GM12872 (cell line): Measurements from ENCODE around the gene AIF1L.

ENCODE experiments used
- TF ChIP-seq, protein P1 (sequence below): IDR thresholded peaks from 3 replicates; pipeline ENCODE4 v1.5.1; 2011; ENCODE audit warnings: low read depth, mild to moderate bottlenecking, low read length, moderate library complexity; ENCODE audit not compliant: insufficient read depth

AIF1L gene

DNA sequence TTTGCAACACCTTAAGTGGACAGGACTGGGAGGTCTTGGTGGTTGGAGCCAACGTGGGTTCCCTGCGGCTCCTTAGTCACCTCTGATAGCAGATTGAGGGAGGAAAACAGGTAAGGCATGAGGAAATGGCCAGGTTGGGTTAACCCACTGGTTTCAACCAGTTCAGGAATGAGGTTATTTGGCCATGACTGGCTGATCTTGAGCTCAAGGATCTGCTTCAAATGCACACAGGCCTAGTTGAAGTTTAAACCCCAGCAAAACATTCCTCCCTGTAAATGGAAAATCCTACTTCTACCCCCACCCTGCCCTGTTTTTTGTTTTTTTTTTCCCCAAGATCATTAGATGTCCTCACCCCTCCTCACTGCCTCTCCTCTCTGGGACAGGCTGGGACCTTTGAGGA is 25.8 kb downstream of the AIF1L start:
- TF ChIP-seq, protein P1, sequence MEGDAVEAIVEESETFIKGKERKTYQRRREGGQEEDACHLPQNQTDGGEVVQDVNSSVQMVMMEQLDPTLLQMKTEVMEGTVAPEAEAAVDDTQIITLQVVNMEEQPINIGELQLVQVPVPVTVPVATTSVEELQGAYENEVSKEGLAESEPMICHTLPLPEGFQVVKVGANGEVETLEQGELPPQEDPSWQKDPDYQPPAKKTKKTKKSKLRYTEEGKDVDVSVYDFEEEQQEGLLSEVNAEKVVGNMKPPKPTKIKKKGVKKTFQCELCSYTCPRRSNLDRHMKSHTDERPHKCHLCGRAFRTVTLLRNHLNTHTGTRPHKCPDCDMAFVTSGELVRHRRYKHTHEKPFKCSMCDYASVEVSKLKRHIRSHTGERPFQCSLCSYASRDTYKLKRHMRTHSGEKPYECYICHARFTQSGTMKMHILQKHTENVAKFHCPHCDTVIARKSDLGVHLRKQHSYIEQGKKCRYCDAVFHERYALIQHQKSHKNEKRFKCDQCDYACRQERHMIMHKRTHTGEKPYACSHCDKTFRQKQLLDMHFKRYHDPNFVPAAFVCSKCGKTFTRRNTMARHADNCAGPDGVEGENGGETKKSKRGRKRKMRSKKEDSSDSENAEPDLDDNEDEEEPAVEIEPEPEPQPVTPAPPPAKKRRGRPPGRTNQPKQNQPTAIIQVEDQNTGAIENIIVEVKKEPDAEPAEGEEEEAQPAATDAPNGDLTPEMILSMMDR, result no peak

DNA sequence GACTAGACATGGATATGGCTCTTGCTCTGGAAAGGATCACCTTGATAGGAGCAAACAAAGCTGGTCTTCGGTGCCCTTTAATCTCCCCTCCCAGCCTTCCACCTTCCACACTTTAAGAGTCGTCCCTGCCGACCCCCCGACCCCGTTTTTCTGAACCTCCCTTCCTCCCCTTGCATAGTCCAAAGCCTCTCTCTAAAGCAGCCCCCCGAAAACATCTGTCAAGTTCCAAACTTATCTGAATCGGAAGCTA is 28.6 kb downstream of the AIF1L start:
- TF ChIP-seq, protein P1, result no peak

- TF ChIP-seq, protein P1, result no peak
Observed at GRCh38 chr9:131125288-131126058, 29.1 kb downstream of the AIF1L start, which contains the start of gene NUP214. Gene NUP214 (plus strand): TSS chr9:131125586. CDS start chr9:131125705, 119 bp downstream.

DNA sequence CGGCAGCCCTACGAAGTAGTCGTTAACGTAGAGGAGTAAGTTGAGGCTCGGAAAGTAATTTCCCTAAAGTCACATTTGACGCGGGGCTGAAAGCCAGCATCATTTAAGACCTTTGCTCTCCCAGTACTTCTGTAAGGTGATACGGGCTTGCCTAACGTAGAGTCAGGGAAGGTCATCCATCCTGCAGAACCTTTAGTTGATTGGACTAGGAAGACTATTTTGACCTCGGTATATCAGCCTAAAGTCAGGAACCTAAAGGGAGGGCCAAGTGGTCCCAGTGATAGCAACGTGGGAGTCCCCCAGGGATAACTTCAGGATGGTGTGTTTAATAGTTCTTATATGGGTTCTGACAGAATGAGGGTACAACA is 29.7 kb downstream of the AIF1L start:
- TF ChIP-seq, protein P1, result no peak

DNA sequence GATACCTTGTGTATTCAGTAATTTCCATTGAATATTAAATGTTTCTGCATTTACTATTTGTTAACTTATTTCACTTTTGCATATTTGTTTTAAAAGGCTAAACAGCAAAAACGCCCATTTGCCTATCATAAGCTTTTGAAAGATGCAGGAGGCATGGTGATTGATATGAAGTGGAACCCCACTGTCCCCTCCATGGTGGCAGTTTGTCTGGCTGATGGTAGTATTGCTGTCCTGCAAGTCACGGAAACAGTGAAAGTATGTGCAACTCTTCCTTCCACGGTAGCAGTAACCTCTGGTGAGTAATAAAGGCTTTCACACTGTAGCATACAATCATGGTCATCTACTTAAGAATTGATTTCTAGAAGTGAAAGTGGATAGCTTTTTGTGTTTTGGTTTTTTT is 32.9 kb downstream of the AIF1L start:
- TF ChIP-seq, protein P1, result no peak

GRCh38 chr9:131138676-131139075 is 42.3 kb downstream of the AIF1L start:
- TF ChIP-seq, protein P1, result no peak

- TF ChIP-seq, protein P1, result no peak
Observed at GRCh38 chr9:131140112-131140511, 43.8 kb downstream of the AIF1L start.
